Common myeloid progenitor, CD34-positive (primary cell): ENCODE data around the gene EIF5A.

Experiments used
- CTCF ChIA-PET: fragments of 350-600 bp; sonication (Branson Sonifier 250); formaldehyde crosslinking; loops from one replicate; lab custom pipeline; 2021; ENCODE audit warnings: antibody characterized with exemption; lab: Charles Lee
- POLR2A ChIA-PET: fragments of 350-600 bp; sonication (Branson Sonifier 250); formaldehyde crosslinking; loops from one replicate; lab custom pipeline; 2021; ENCODE audit warnings: antibody characterized with exemption; lab: Charles Lee
- DNase-seq, 3 donors: peaks; one replicate each; pipeline versions ENCODE4 v3.0.0 to v3.0.0-alpha.2; 2013
- H3K27ac ChIP-seq, 2 experiments: 1 replicate in 1 of 2; 2 replicates in 1 of 2; pipeline ENCODE4 v1.7.0; 2013; ENCODE audit warnings: inconsistent platforms in 2 of 2, low read length in 2 of 2, mild to moderate bottlenecking in 2 of 2, low read depth in 1 of 2, moderate library complexity in 1 of 2; ENCODE audit not compliant: severe bottlenecking in 2 of 2, insufficient read depth in 1 of 2, poor library complexity in 1 of 2
- H3K27me3 ChIP-seq, 5 experiments: replicated peaks in 2 of 5; 1 replicate in 3 of 5; 2 replicates in 2 of 5; pipeline versions ENCODE4 v1.6.1 to v1.7.0; 2013; ENCODE audit warnings: low read length in 4 of 5, mild to moderate bottlenecking in 2 of 5, moderate library complexity in 2 of 5, inconsistent platforms in 1 of 5; ENCODE audit not compliant: insufficient read depth in 5 of 5, control insufficient read depth in 4 of 5
- H3K36me3 ChIP-seq, 4 experiments: 1 replicate in 2 of 4; 2 replicates in 2 of 4; pipeline versions ENCODE4 v1.6.1 to v1.7.0; 2013; ENCODE audit warnings: low read length in 3 of 4, control low read depth in 1 of 4, mild to moderate bottlenecking in 1 of 4; ENCODE audit not compliant: control insufficient read depth in 4 of 4, insufficient read depth in 4 of 4
- H3K4me1 ChIP-seq, 4 experiments: 1 replicate in 3 of 4; 2 replicates in 1 of 4; pipeline versions ENCODE4 v1.6.1 to v1.7.1; 2013; ENCODE audit warnings: low read length in 3 of 4, mild to moderate bottlenecking in 3 of 4, control low read depth in 1 of 4, inconsistent platforms in 1 of 4, moderate library complexity in 1 of 4; ENCODE audit not compliant: control insufficient read depth in 4 of 4, insufficient read depth in 4 of 4; ENCODE audit errors: control extremely low read depth in 1 of 4
- H3K4me3 ChIP-seq, 7 experiments: 1 replicate in 4 of 7; 2 replicates in 3 of 7; pipeline versions ENCODE4 v1.5.1 to v1.7.0; 2013; ENCODE audit warnings: mild to moderate bottlenecking in 7 of 7, low read length in 6 of 7, moderate library complexity in 6 of 7, inconsistent platforms in 2 of 7, low read depth in 2 of 7, control low read depth in 1 of 7; ENCODE audit not compliant: insufficient read depth in 4 of 7, control insufficient read depth in 1 of 7; ENCODE audit errors: extremely low read depth in 1 of 7
- H3K9me3 ChIP-seq, 5 experiments: 1 replicate in 4 of 5; 2 replicates in 1 of 5; pipeline versions ENCODE4 v1.6.1 to v1.7.1; 2013; ENCODE audit warnings: low read length in 4 of 5, mild to moderate bottlenecking in 2 of 5, inconsistent platforms in 1 of 5, low read depth in 1 of 5, moderate library complexity in 1 of 5; ENCODE audit not compliant: control insufficient read depth in 4 of 5, insufficient read depth in 2 of 5; ENCODE audit errors: control extremely low read depth in 1 of 5
- WGBS: methylation state at CpG from one replicate; pipeline ENCODE4 v1.1.5; 2013; ENCODE audit not compliant: insufficient coverage; 5-methylcytosine and 5-hydroxymethylcytosine counted together

EIF5A gene

DNA sequence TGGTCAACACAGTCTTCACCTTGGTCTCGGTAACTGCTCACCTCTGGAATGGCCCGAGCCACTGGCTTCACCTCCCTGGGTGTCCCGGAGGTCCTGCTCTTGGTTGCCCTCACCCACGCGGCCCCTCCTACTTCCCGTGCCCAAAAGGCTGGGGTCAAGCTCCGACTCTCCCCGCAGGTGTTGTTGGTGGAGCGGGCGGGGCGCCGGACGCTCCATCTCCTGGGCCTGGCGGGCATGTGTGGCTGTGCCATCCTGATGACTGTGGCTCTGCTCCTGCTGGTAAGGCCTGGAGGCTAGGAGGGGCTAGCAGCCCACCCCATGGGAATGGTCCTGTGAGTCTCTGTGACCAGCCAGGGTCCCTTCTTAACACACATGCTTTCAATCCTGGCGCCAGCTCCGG, 22.5 kb upstream of the EIF5A start:
- no peaks in the 10 kb centered on the region for H3K27me3 ChIP-seq
- CTCF ChIA-PET = interaction anchor here (1.0 to 6.5 kb wide), 6 partner anchors 7 to 62 kb away, joined by 3 to 46 read pairs (median 6); partner anchors contain the start of gene ACAP1
- POLR2A ChIA-PET = no interaction called here

DNA sequence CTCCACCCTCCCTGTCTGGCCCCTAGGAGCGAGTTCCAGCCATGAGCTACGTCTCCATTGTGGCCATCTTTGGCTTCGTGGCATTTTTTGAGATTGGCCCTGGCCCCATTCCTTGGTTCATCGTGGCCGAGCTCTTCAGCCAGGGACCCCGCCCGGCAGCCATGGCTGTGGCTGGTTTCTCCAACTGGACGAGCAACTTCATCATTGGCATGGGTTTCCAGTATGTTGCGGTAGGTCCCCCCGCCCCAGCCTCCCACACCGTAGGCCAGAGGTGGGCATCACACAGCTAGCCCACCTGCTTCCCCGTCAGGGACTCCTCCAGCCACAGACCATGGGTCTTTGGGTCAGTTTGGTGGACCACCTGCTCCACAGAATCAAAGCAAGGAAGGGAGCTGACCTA, 21.7 kb upstream of the EIF5A start:
- Histone ChIP-seq H3K4me3 (no peak overlapping the region), H3K36me3 (peaks cover 0 to 5% (median 0%) of the 10 kb centered on the region in 4 experiments), H3K27me3 (peaks cover 0 to 2% (median 0%) of the 10 kb centered on the region in 5 experiments), H3K9me3 (no peaks in the 10 kb centered on the region), H3K27ac (no peak overlapping the region), H3K4me1 (peaks cover 0 to 42% (median 38%) of the 10 kb centered on the region in 4 experiments)
- ChIA-PET POLR2A (no interaction called here), CTCF (interaction anchor here (1.8 to 6.5 kb wide), 4 partner anchors 6 to 63 kb away, joined by 5 to 46 read pairs (median 26); no protein-coding TSS in a partner anchor)
- DNase-seq = no peak
- WGBS = 94% methylated on average over 12 of the region's 12 CpGs

More for the DNA sequence above, 22.5 kb upstream of the EIF5A start:
- Histone ChIP-seq H3K4me1 (peaks cover 0 to 47% (median 41%) of the 10 kb centered on the region in 4 experiments), H3K9me3 (no peaks in the 10 kb centered on the region), H3K4me3 (no peak overlapping the region), H3K27ac (no peak overlapping the region), H3K36me3 (peaks cover 0 to 5% (median 0%) of the 10 kb centered on the region in 4 experiments)
- 95% methylated on average over 9 of the region's 16 CpGs for WGBS
- no peak for DNase-seq

DNA sequence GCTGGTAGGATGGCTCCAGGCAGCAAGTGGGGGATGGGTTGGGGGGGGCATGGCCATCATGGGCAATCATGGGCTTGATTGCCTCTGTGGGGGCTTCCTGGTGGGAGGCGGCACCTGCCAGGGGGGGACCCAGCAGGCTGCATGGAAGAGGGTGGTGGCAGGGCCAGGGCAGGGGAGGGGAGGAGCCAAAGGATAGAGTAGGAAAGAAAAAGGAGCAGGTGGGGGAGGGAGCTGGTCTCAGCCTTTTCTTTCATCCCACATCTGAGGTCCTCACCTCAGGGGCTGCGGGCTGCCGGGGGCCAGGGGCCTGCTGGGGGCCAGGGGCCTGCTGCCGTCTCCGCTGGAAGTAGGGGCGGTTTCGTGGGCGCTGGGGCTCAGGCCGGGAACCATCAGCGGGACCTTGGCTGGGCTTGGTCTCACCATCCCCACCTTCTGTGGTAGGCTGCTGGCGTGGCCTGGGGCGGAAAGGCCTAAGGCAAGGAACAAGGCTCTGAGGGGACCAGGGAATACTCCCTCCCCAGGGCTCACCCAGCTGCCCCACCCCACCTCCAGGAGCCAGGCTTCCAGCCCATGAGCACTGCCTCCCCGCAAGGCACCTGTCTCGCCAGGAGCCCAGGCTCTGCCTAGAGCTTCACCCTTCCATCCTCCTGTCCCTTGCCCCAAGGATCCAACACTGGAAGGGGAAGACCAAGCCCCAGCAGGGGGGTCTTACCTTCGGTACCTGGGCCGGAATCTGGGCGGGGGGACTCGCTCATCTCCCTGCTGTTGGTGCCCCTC, 18.0 kb upstream of the EIF5A start:
- 94% methylated on average over 15 of the region's 18 CpGs for WGBS
- no peak for DNase-seq
- H3K4me1 ChIP-seq = peaks cover 0 to 22% (median 17%) of the 10 kb centered on the region in 4 experiments
- H3K36me3 ChIP-seq = peaks cover 0 to 4% (median 0%) of the 10 kb centered on the region in 4 experiments
- ChIA-PET POLR2A (no interaction called here), CTCF (interaction anchor here (5.7 kb wide), 1 partner anchor 8 kb away, joined by 46 read pairs; no protein-coding TSS in a partner anchor)
- H3K4me3 ChIP-seq = no peak overlapping the region
- no peaks in the 10 kb centered on the region for H3K9me3 ChIP-seq
- H3K27me3 ChIP-seq = peaks cover 0 to 27% (median 11%) of the 10 kb centered on the region in 5 experiments
- no peak overlapping the region for H3K27ac ChIP-seq

DNA sequence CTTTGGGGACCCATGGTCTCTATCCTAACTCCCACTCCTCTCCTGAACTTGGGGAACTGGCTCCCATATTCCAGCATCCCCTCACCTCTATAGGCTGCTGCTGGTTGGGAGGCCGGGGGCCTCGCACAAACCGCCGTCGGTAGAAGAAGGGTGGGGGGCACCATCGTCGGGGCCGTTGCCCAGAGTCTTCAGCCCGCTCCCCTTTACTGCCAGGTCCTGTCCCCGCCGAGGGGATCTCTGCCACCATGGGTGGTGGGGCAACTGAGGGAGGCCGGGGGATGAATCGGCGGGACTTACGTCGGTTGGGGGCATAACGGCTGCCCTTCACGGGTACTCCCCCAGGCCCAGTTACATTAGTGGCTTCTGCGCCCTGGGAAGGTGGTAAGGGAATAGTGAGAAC, 17.3 kb upstream of the EIF5A start:
- WGBS = 97% methylated on average over 6 of the region's 19 CpGs
- H3K27ac ChIP-seq = no peak overlapping the region
- no peak overlapping the region for H3K4me3 ChIP-seq
- POLR2A ChIA-PET = no interaction called here
- H3K4me1 ChIP-seq = peaks cover 0 to 27% (median 22%) of the 10 kb centered on the region in 4 experiments
- H3K27me3 ChIP-seq = peaks cover 0 to 32% (median 11%) of the 10 kb centered on the region in 5 experiments
- CTCF ChIA-PET = interaction anchor here (4.6 kb wide), 1 partner anchor 7 kb away, joined by 45 read pairs; the partner anchor contains the start of gene SLC2A4
- no peaks in the 10 kb centered on the region for H3K9me3 ChIP-seq
- DNase-seq = no peak
- no peaks in the 10 kb centered on the region for H3K36me3 ChIP-seq

DNA sequence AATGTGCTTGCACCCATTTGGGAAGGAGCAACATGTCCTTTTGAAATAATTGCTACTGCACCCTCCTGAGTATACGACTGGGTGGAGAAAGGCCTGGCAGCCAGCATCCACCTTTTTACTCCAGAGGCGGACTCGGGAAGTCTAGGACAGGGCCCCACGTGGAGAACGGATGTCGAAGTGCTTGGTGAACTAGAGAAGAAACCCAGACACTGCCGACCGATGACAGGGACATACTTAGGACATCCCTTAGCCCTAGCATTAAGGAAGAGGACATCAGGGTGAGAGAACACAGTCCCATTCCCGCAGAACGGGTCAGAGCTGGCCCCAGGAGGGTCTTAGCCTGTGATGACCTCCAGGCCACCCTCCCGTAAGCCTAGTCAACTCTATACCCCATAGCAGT, 16.7 kb upstream of the EIF5A start:
- no peak overlapping the region for H3K4me3 ChIP-seq
- H3K27ac ChIP-seq = no peak overlapping the region
- H3K4me1 ChIP-seq = peaks cover 0 to 27% (median 25%) of the 10 kb centered on the region in 4 experiments
- no peaks in the 10 kb centered on the region for H3K9me3 ChIP-seq
- peaks cover 0 to 36% (median 12%) of the 10 kb centered on the region in 5 experiments for H3K27me3 ChIP-seq
- DNase-seq = no peak
- ChIA-PET POLR2A (no interaction called here), CTCF (interaction anchor here (1.0 to 4.6 kb wide), 2 partner anchors 8 to 50 kb away, joined by 3 to 45 read pairs; partner anchors contain the start of gene SLC2A4)
- 92% methylated on average over 10 of the region's 11 CpGs for WGBS
- H3K36me3 ChIP-seq = no peaks in the 10 kb centered on the region

DNA sequence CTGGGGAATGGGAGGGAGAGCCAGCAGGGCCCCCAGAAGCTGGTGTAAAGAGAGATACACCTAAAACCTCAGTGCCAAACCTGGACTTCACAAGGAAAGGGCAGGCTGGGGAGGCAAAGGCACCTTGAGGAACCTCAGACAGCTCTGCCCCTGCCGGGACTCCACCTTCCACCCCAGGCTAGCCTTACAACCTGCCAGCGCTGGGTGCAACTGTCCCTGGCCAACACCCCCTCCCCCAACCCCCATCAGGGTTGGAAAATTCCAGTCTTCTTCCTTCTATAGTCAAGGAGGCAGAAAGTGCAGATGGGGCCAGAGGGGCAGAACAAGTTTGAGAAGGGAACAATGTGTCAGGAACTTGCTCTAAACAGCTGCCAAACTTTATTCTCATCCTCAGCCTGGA, 15.2 kb upstream of the EIF5A start:
- Histone ChIP-seq H3K4me1 (peaks cover 0 to 27% (median 25%) of the 10 kb centered on the region in 4 experiments), H3K4me3 (no peak overlapping the region), H3K27me3 (peaks cover 0 to 43% (median 14%) of the 10 kb centered on the region in 5 experiments), H3K36me3 (no peaks in the 10 kb centered on the region), H3K9me3 (no peaks in the 10 kb centered on the region), H3K27ac (no peak overlapping the region)
- 83% methylated on average over 1 of the region's 2 CpGs for WGBS
- POLR2A ChIA-PET = no interaction called here
- CTCF ChIA-PET = interaction anchor here (3.1 to 4.6 kb wide), 2 partner anchors 9 to 72 kb away, joined by 7 to 45 read pairs; partner anchors contain the start of genes ACADVL, DLG4 and SLC2A4
- no peak for DNase-seq
